SU-DHL-6 (cell line): ENCODE results near the gene ERP27.

ENCODE experiments used
- EZH2phosphoT487 ChIP-seq: fragments of 200-600 bp; sonication (generic), shearing (Covaris generic); conservative IDR thresholded peaks from 2 replicates; pipeline ENCODE4 v1.6.1; 2018; ENCODE audit warnings: mild to moderate bottlenecking, antibody characterized with exemption, low read length, moderate library complexity, mixed read lengths
- TF ChIP-seq, protein P1 (sequence below): fragments of 200-600 bp; sonication (generic); IDR thresholded peaks from one replicate; pipeline ENCODE4 v1.5.1; 2017; ENCODE audit warnings: antibody characterized with exemption, mild to moderate bottlenecking, low read length, moderate library complexity; ENCODE audit not compliant: insufficient read depth, poor library complexity, severe bottlenecking

- TF ChIP-seq, protein P1, sequence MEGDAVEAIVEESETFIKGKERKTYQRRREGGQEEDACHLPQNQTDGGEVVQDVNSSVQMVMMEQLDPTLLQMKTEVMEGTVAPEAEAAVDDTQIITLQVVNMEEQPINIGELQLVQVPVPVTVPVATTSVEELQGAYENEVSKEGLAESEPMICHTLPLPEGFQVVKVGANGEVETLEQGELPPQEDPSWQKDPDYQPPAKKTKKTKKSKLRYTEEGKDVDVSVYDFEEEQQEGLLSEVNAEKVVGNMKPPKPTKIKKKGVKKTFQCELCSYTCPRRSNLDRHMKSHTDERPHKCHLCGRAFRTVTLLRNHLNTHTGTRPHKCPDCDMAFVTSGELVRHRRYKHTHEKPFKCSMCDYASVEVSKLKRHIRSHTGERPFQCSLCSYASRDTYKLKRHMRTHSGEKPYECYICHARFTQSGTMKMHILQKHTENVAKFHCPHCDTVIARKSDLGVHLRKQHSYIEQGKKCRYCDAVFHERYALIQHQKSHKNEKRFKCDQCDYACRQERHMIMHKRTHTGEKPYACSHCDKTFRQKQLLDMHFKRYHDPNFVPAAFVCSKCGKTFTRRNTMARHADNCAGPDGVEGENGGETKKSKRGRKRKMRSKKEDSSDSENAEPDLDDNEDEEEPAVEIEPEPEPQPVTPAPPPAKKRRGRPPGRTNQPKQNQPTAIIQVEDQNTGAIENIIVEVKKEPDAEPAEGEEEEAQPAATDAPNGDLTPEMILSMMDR = no peak
- TF ChIP-seq EZH2phosphoT487 = no peak
Measured at GRCh38 chr12:14904854-14905253, 33.5 kb downstream of the ERP27 start.
